ENCODE results near the gene OR1E1.
"Not testable (repeated sequence)": the region's sequence is repeated elsewhere in the genome, so short reads cannot be mapped to it uniquely, and the experiment has no call there.

The OR1E1 gene, protein sequence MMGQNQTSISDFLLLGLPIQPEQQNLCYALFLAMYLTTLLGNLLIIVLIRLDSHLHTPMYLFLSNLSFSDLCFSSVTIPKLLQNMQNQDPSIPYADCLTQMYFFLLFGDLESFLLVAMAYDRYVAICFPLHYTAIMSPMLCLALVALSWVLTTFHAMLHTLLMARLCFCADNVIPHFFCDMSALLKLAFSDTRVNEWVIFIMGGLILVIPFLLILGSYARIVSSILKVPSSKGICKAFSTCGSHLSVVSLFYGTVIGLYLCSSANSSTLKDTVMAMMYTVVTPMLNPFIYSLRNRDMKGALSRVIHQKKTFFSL

DNA sequence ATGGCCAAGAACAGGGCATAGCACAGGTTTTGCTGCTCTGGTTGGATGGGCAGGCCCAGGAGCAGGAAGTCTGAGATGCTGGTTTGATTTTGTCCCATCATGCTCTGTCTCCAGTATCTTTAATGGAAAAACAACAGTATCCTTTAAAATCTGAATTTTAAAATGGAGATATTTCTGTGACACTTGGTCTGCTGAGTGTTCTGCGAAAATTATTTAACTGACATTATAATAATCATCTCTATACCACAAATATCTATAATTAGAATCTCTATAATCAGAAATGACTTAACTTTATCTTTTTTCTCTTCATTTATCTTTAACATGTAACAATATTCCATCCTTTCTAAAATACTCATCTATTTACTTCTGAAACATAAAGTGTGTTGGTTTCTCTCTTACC lies at the start of gene OR1E1:
Gene OR1E1, minus strand, starts transcription at position 101 of the 400 bp plus-strand sequence. Its CDS starts 0 bp downstream, at position 101.
- DNase-seq = no peak

DNA sequence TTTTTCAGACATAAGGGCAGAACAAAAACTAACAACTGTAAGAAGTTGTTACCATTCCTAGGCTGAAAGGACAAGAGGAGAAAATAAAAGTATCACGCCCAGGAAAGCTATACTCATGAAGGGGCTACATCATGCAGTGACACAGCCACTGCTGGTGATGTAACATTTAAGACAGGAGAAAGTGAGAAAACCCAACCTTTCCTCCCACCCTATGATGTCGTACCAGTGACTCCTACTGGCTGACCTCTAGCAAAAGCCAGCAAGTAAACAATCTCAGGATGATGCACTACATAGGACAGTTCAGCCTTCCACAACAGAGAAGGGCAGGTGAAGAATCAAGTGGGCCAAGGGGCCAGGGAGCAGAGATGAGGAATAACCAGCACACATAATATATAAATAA lies 49.4 kb upstream of the OR1E1 start:
- DNase-seq = no peak

DNA sequence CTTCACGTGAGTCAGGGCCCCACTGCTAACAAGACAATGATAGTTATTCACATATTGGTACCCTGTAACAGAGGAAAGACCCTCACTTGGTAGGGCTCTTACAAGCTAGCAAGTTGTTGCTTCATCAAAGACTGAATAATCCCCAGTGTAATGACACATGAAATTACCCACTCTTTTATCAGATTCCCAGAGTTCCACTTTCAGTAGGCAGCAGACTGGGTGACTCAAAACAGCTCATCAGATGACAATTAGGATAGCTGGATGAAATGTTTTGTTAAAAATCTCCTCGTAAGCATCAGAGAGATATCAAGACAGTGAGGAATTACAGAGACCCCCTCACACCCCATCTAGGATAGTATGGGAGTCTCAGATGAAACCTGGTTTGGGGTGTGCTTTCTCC lies 42.2 kb upstream of the OR1E1 start:
- DNase-seq = no peak

DNA sequence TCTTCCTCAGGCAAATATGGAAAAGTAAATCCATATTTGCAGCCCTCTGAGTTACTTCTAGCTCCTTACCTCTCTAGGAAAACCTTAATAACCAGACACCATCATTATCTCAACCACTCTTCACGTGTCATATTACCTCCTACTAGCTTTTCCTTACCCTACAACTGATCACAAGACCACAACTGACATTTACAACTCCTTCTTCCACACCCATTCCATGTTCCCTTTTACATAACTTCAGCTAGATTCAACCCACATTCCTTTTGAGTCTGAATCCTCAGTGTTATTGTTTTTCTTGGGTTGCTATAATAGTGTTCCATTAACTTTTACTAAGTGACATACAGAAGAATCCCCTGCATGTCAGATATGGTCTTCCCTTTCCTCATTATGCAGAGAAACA lies 40.2 kb upstream of the OR1E1 start:
- no peak for DNase-seq

DNA sequence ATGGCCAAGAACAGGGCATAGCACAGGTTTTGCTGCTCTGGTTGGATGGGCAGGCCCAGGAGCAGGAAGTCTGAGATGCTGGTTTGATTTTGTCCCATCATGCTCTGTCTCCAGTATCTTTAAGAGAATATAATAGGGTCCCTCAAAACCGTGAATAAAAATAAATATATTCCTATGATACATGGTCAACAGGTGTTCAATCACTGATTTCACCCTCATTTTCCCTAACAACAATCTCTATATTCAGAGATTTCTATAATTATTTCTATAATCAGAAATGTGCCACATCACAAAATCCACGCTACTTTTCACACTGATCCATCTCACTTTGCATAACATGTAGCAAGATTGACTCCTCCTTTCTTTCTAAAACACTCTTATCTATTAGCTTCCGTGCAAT lies 35.5 kb upstream of the OR1E1 start, which contains the start of gene OR1E2:
Gene OR1E2, minus strand, starts transcription at position 101 of the 400 bp plus-strand sequence. Its CDS starts 0 bp downstream, at position 101.
- DNase-seq = no peak

DNA sequence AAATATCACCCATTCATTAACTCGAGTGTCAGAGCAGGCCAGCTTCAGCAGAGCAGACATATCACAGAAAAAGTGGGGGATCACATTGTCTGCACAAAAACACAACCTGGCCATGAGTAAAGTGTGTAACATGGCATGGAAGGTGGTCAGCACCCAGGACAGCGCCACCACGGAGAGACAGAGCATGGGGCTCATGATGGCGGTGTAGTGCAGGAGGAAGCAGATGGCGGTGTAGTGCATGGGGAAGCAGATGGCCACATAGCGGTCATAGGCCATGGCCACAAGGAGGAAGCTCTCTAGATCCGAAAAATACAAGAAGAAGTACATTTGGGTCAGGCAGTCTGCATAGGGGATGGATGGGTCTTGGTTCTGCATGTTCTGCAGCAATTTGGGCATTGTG lies 35.0 kb upstream of the OR1E1 start:
- not testable (repeated sequence) for DNase-seq

DNA sequence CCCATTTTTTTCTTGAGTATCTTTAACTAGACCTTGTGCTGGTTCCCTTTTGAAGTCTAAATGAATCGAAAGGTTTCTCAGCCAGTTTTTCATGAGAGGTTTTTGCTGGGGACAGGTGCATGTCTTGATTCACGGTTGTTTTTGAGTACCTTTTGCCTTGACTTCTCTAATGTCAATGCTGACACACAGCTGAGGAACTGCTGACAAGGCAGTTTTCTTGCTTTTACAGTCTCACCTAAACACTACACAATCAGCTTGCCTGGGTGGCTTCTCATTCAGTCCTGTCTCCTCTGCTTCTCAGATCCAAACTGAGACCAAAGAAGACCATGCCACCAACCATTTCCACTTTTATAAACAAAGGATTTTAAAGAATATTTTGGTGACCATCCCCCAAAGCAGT lies 20.0 kb upstream of the OR1E1 start:
- DNase-seq = no peak

DNA sequence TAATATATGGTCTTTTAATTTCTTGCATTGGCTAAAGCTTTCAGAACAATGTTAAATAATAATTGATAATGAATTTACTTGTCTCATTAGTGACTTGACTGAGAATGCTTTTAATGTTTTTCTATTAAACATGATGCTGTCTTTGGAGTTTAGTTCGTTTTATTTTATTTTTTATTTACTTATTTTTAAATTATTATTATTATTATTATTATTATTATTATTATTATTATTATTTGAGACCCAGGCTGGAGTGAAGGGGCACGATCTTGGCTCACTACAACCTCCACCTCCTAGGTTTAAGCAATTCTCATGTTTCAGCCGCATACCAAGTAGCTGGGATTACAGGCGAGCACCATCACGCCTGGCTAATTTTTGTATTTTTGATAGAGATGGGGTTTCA lies 17.4 kb upstream of the OR1E1 start:
- no peak for DNase-seq

DNA sequence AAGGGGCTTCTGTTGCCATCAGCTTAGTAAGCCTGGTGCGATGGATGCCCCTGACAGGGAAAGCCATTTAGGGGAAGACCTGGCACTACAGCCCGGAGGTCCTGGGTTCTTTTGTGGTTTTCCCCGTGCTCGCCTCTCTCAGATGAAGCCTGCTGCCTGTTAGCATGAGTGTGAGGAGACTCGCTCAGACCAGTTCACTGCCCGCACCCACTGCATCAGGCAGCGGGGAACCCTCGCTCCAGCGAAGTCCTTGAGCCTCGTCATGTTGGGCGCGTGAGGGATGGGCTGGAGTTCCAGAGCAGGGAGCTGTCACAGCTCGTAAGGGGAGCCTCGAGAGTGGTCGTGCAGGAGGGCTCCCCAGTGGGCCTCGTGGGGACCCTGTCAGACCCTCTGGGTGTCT lies 14.0 kb upstream of the OR1E1 start:
- DNase-seq = not testable (repeated sequence)

DNA sequence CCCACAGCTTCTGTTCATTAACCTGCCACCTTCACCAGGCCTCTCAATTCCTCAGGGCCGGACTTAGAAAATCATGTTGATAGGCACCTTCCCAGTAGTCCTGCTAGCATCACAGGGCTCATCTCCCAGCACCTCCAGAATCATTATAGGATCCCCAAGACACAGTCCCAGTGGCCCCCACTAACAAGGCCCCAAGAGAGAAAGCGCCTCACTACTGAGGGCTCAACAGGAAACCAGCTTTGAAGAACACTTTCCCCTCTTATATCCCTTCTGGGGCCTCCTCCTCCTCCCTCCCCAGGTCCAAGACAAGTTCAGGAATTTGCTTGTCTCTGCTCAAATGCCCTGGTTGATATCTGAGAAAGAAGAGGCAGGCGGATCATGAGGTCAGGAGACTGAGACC lies 12.9 kb upstream of the OR1E1 start, which contains the start of gene OR3A3:
Gene OR3A3, plus strand, starts transcription at position 301 of the 400 bp plus-strand sequence.
- DNase-seq = no peak

DNA sequence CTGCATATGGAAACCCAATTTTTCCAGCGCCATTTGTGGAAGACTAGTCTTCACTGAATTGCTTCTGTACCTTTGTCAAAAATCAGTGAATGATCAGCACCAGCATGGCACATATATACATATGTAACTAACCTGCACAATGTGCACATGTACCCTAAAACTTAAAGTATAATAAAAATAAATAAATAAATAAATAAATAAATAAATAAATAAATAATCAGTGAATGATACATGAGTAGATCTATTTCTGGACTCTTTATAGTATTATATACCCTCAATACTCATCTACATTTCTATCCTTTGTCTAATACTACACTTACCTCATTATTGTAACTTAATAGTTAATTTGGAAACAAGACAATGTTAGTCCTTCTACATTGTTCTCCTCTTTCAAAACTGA lies 5.6 kb upstream of the OR1E1 start:
- not testable (repeated sequence) for DNase-seq

DNA sequence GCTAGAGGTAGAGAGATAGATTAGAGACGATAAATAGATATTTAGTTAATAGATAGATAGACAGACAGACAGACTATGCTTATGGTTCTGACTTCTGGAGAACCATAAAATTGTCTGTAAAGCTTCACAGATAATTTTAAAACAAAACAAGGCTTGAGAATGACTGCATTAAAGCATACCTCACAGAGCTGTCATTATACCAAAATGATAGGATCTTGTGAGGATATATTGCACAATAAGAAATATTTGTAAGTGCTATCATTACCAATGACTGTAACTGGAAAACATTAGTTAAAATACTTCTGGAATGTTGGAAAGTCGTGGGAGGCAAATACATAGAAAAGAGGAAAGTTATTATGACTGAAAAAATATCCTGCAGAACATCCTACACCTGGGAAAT lies 3.6 kb upstream of the OR1E1 start:
- DNase-seq = no peak

DNA sequence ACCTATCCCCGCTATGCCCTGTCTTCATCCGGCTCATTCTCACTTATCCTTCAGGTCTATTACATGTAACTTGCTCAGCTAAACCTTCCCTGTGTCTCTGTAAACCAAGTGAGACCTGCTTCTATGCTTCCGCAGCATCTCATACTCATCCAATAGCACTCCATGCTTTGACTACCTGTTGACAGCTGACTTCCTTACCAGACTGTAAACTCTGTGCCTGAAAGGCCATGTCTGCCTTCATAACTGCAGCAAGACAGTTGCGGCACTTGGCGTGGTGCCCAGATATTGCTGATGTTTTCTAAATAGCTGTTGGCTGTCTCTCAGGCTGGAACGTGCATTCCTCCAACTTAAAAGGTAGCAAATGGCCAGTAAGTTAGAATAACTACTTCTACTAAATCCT lies 1.8 kb upstream of the OR1E1 start:
- no peak for DNase-seq

DNA sequence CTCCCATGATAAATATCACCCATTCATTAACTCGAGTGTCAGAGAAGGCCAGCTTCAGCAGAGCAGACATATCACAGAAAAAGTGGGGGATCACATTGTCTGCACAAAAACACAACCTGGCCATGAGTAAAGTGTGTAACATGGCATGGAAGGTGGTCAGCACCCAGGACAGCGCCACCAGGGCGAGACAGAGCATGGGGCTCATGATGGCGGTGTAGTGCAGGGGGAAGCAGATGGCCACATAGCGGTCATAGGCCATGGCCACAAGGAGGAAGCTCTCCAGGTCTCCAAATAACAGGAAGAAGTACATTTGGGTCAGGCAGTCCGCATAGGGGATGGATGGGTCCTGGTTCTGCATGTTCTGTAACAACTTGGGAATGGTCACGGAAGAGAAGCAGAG lies 409 bp downstream of the OR1E1 start:
- DNase-seq = not testable (repeated sequence)

DNA sequence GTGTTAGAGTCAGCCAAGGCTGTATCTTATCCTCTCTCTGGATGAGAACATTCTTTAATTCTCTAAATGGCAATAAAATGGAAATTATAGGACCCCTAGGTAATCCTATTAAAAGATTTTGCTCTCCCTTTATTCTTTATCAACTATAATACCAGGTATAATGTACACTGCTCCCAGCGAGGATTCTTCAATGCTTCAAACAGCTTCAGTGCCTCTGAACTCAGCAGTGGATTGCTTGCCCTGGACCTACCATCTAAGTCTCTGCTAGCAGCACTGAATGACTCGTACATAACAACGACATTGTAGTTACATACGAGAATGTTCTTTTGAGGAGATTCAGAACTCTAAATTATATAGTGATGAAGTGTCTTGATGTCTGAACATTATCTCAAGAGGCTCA lies 8.4 kb downstream of the OR1E1 start:
- no peak for DNase-seq

DNA sequence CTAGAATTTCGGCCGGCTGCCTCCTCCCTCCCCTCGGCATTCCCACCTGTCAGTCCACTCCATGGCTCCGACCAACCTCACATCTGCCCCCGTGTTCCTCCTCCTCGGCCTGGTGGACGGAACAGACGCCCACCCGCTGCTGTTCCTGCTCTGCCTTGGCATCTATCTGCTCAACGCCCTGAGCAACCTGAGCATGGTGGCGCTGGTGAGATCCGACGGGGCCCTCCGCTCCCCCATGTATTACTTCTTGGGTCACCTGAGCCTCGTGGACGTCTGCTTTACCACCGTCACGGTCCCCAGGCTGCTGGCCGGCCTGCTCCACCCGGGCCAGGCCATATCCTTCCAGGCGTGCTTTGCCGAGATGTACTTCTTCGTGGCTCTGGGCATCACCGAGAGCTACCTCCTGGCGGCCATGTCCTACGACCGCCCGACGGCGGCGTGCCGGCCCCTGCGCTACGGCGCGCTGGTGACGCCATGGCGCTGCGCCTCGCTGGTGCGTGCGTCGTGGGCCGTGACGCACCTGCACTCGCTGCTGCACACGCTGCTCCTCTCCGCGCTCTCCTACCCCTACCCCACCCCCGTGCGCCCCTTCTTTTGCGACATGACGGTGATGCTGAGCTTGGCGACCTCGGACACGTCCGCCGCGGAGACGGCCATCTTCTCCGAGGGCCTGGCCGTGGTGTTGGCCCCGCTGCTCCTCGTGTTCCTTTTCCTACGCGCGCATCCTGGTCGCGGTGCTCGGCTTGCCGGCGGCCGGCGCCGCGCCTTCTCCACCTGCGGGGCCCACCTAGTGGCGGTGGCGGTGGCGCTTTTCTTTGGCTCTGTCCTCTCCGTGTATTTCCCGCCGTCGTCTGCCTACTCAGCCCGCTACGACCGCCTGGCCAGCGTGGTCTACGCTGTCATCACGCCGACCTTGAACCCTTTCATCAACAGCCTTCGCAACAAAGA lies 12.1 kb downstream of the OR1E1 start, which contains the start of gene OR3A2:
Gene OR3A2, minus strand, starts transcription at position 440 of the 948 bp plus-strand sequence.
- DNase-seq = no peak

DNA sequence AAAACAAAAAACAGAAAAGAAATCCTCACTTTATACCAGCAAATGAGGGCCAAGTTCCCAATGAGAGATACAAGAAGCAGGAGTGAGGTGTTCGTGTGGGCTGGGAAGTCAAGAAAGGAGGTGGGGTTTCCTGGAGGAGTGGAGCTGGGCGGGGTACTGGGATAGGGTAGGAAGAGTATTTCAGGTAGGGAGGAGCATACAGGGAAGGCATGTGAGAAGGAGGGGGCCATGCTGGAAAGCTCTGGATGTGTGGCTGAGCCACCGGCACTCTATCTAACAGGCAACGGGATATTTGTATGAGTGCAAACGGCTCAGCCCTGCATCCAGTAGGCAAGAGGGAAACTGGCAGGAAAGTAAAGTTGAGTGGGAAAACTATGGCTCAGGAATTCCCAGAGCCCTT lies 16.3 kb downstream of the OR1E1 start:
- no peak for DNase-seq

DNA sequence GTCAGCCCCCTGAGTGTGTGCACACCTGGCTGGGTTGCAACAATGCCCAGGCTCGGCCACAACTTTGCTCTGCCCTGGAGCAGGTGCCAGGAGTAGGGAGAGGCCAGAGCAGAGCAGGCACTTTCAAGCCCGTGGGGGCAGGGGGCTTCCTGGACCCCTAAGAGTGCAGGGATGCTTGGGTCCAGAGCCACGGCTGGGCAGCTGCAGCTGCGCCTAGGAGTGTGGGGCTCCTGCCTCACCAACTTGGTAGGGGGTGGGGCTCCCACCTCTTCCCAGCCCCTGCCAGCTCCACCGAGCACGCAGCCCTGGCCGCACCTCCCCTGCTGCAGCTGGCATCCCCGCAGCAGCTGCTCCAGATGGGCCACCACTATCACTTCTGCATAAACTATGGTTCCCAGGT lies 19.9 kb downstream of the OR1E1 start:
- no peak for DNase-seq

DNA sequence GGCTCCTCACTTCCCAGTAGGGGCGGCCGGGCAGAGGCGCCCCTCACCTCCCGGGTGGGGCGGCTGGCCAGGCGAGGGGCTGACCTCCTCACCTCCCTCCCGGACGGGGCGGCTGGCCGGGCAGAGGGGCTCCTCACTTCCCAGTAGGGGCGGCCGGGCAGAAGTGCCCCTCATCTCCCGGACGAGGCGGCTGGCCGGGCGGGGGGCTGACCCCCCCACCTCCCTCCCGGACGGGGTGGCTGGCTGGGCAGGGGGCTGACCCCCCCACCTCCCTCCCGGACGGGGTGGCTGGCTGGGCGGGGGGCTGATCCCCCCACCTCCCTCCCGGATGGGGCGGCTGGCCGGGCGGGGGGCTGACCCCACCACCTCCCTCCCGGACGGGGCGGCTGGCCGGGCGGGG lies 27.0 kb downstream of the OR1E1 start:
- not testable (repeated sequence) for DNase-seq

Data from activated gamma-delta T cell treated with Interleukin-2 at 50 U/mL for 16 hours (primary cell).